ENCODE results near the gene ZNF410.

DNA sequence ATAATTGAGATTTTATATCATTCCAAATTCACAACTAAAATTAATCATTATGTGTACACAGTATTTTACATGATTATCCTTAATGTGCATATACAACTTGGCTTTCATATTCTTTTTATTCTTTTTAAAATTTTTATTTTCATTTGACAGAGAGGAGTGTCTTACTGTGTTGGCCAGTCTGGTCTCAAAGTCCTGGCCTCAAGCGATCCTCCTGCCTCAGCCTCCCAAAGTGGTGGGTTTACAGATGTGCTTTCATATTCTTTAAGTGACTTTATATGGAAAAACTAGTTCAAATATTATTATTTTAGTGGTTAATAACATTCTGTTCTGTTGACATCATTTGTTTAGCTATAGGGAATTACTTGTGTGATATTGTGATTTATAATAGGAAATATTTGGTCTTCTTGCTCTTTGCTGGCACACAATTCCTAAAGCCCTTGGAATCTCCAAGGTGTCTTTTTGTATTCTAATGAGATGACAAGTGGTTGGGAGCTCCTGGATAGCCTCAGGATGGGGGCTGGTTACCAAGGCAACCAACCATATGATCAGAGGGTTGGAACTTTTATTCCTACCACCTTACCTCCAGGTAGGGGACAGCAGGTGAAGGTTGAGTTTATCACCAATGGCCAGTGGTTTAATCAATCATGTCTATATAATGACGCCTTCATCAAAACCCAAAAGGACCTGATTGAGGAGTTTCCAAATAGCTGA lies 16.0 kb upstream of the ZNF410 start:
- no peak for TF ChIP-seq ZNF274 (IDR thresholded peaks at IDR 0.05; ENCODE audit: low read depth, low read length)
- TF ChIP-seq YY1 (IDR thresholded peaks at IDR 0.05; ENCODE audit: insufficient read depth, insufficient read length): no peak
